ENCODE measurements around the gene ALCAM.
A peak's percentile ranks its signal among the peaks of the same experiment; 100 is the strongest.

ALCAM gene

GRCh38 chr3:105431200-105431599 lies 64.5 kb downstream of the ALCAM start:
- no peak for DNase-seq

- no peak for DNase-seq
Observed at GRCh38 chr3:105435277-105435676, 68.6 kb downstream of the ALCAM start.

GRCh38 chr3:105436687-105437086 lies 70.0 kb downstream of the ALCAM start:
- no peak for DNase-seq

GRCh38 chr3:105440113-105440512 lies 73.4 kb downstream of the ALCAM start:
- no peak for DNase-seq

- DNase-seq, result no peak
Observed at GRCh38 chr3:105444725-105445124, 78.0 kb downstream of the ALCAM start.

GRCh38 chr3:105448338-105448982 lies 81.8 kb downstream of the ALCAM start:
- DNase-seq, result no peak

- DNase-seq, result no peak
Observed at GRCh38 chr3:105449414-105449813, 82.7 kb downstream of the ALCAM start.

- DNase-seq, result no peak
Observed at GRCh38 chr3:105456017-105456416, 89.3 kb downstream of the ALCAM start.

GRCh38 chr3:105458518-105459215 lies 92.0 kb downstream of the ALCAM start:
- no peak for DNase-seq

- DNase-seq, result no peak
Observed at GRCh38 chr3:105459566-105460290, 93.0 kb downstream of the ALCAM start.

GRCh38 chr3:105463620-105464019 lies 96.9 kb downstream of the ALCAM start:
- no peak for DNase-seq

GRCh38 chr3:105465251-105465853 lies 98.6 kb downstream of the ALCAM start:
- DNase-seq, result no peak

GRCh38 chr3:105466072-105466471 lies 99.4 kb downstream of the ALCAM start:
- DNase-seq, result no peak

GRCh38 chr3:105466495-105467404 lies 100.0 kb downstream of the ALCAM start:
- no peak for DNase-seq

- DNase-seq, result no peak
Observed at GRCh38 chr3:105470851-105471250, 104.1 kb downstream of the ALCAM start.

- DNase-seq, result no peak
Observed at GRCh38 chr3:105473521-105474223, 107.0 kb downstream of the ALCAM start.

- no peak for DNase-seq
Observed at GRCh38 chr3:105480768-105481167, 114.1 kb downstream of the ALCAM start.

- DNase-seq, result no peak
Observed at GRCh38 chr3:105483476-105483875, 116.8 kb downstream of the ALCAM start.

GRCh38 chr3:105490045-105490444 lies 123.3 kb downstream of the ALCAM start:
- no peak for DNase-seq

- DNase-seq, result peak in 1 of 2 experiments; percentile 51
Observed at GRCh38 chr3:105493305-105493892, 126.7 kb downstream of the ALCAM start.

GRCh38 chr3:105495021-105495420 lies 128.3 kb downstream of the ALCAM start:
- DNase-seq, result no peak
